Activated T-helper 2 cell treated with anti-CD3 and anti-CD28 coated beads, Interferon-gamma antibody, Interleukin-2, Interleukin-4, amounts not matched to agents 10 μg/mL and 5 μg/mL and 100 μg/mL, durations not matched to agents 14 hours and 24 hours and 36 hours (primary cell): ENCODE measurements around the gene ANAPC10. TPM values are rescaled to one million over a fixed set of nuclear protein-coding genes. Genes with fewer than 3 reads are reported as not detected.

Experiments
- DNase-seq: peaks from one replicate; pipeline ENCODE4 v3.0.0; 2021; ENCODE audit warnings: low spot score
- H3K27ac Mint-ChIP-seq: one replicate; pipeline ENCODE4 v1.8.0; 2021; ENCODE audit warnings: mixed read lengths
- H3K27me3 Mint-ChIP-seq: one replicate; pipeline ENCODE4 v1.8.0; 2021; ENCODE audit warnings: low read depth, mixed read lengths
- H3K36me3 Mint-ChIP-seq: one replicate; pipeline ENCODE4 v1.8.0; 2021; ENCODE audit warnings: low read depth, mixed read lengths
- H3K4me1 Mint-ChIP-seq: one replicate; pipeline ENCODE4 v1.8.0; 2021; ENCODE audit warnings: low read depth, mixed read lengths
- H3K4me3 Mint-ChIP-seq: one replicate; pipeline ENCODE4 v1.8.0; 2021; ENCODE audit warnings: low read depth, mild to moderate bottlenecking, moderate library complexity, mixed read lengths
- H3K9me3 Mint-ChIP-seq: one replicate; pipeline ENCODE4 v1.8.0; 2021; ENCODE audit warnings: mixed read lengths
- intact Hi-C: fragments of 100-400 bp; cut with micrococcal nuclease; formaldehyde crosslinking; loops from one replicate; pipeline ENCODE4 v1.15.1; 2023
- total RNA-seq: library from RNA; stranded (reverse); gene quantifications from 2 replicates; pipeline ENCODE4 v1.2.3, GENCODE V29; 2022

Gene ANAPC10
- total RNA-seq, 1 donor from 2014 or later, result 28.0 TPM

GRCh38 chr4:145099653-145100052 lies 1.7 kb upstream of the ANAPC10 start:
- Mint-ChIP-seq H3K4me1 (peaks cover 22% of the 10 kb centered on the region), H3K4me3 (peak overlapping the region; percentile 95), H3K36me3 (peaks cover 32% of the 10 kb centered on the region), H3K27me3 (no peaks in the 10 kb centered on the region), H3K9me3 (peaks cover 3% of the 10 kb centered on the region), H3K27ac (peak overlapping the region; percentile 65)
- intact Hi-C loops, result loop anchor here (2.0 to 10.0 kb wide), 4 partner anchors 383 to 835 kb away; partner anchors contain the start of genes MMAA and ZNF827
- no peak for DNase-seq

GRCh38 chr4:145098675-145099037 lies 660 bp upstream of the ANAPC10 start:
- Mint-ChIP-seq H3K9me3 (peaks cover 12% of the 10 kb centered on the region), H3K27ac (peak overlapping the region; percentile 99), H3K36me3 (peaks cover 38% of the 10 kb centered on the region), H3K4me1 (peaks cover 25% of the 10 kb centered on the region), H3K4me3 (peak overlapping the region; percentile 95), H3K27me3 (no peaks in the 10 kb centered on the region)
- intact Hi-C loops, result loop anchor here (1.0 to 10.0 kb wide), 9 partner anchors 22 to 1585 kb away; partner anchors contain the start of genes MMAA, OTUD4, SMARCA5 and ZNF827
- peak; percentile 37 for DNase-seq

- intact Hi-C loops, result loop anchor here (10.0 kb wide), 2 partner anchors 707 to 837 kb away; partner anchors contain the start of gene ZNF827
- H3K4me3 Mint-ChIP-seq, result peak overlapping the region; percentile 95
- H3K4me1 Mint-ChIP-seq, result peaks cover 25% of the 10 kb centered on the region
- peaks cover 17% of the 10 kb centered on the region for H3K9me3 Mint-ChIP-seq
- peak overlapping the region; percentile 99 for H3K27ac Mint-ChIP-seq
- H3K27me3 Mint-ChIP-seq, result no peaks in the 10 kb centered on the region
- DNase-seq, result no peak
- H3K36me3 Mint-ChIP-seq, result peaks cover 47% of the 10 kb centered on the region
Measured at GRCh38 chr4:145097331-145097820, 620 bp downstream of the ANAPC10 start.

GRCh38 chr4:145093638-145094037 lies 4.4 kb downstream of the ANAPC10 start:
- intact Hi-C loops, result loop anchor here (10.0 kb wide), 2 partner anchors 711 to 841 kb away; partner anchors contain the start of gene ZNF827
- H3K9me3 Mint-ChIP-seq, result peaks cover 17% of the 10 kb centered on the region
- no peak for DNase-seq
- H3K36me3 Mint-ChIP-seq, result peaks cover 68% of the 10 kb centered on the region
- H3K27ac Mint-ChIP-seq, result no peak overlapping the region
- peaks cover 36% of the 10 kb centered on the region for H3K4me1 Mint-ChIP-seq
- no peak overlapping the region for H3K4me3 Mint-ChIP-seq
- H3K27me3 Mint-ChIP-seq, result no peaks in the 10 kb centered on the region

- Mint-ChIP-seq H3K27ac (no peak overlapping the region), H3K4me3 (no peak overlapping the region), H3K4me1 (peaks cover 37% of the 10 kb centered on the region), H3K36me3 (peaks cover 84% of the 10 kb centered on the region), H3K27me3 (no peaks in the 10 kb centered on the region), H3K9me3 (peaks cover 17% of the 10 kb centered on the region)
- intact Hi-C loops, result loop anchor here (10.0 kb wide), 2 partner anchors 714 to 844 kb away; partner anchors contain the start of gene ZNF827
- no peak for DNase-seq
Measured at GRCh38 chr4:145090380-145090779, 7.6 kb downstream of the ANAPC10 start.

- no peak for DNase-seq
- H3K27ac Mint-ChIP-seq, result no peak overlapping the region
- H3K36me3 Mint-ChIP-seq, result peaks cover 59% of the 10 kb centered on the region
Measured at GRCh38 chr4:145083891-145084605, 13.9 kb downstream of the ANAPC10 start.

GRCh38 chr4:145081756-145082155 lies 16.2 kb downstream of the ANAPC10 start:
- Mint-ChIP-seq H3K4me3 (no peak overlapping the region), H3K36me3 (peaks cover 60% of the 10 kb centered on the region), H3K27ac (no peak overlapping the region), H3K27me3 (no peaks in the 10 kb centered on the region), H3K4me1 (peaks cover 21% of the 10 kb centered on the region), H3K9me3 (peaks cover 16% of the 10 kb centered on the region)
- intact Hi-C loops, result no loop called here
- DNase-seq, result no peak

More at GRCh38 chr4:145083891-145084605, 13.9 kb downstream of the ANAPC10 start:
- Mint-ChIP-seq H3K4me1 (peaks cover 22% of the 10 kb centered on the region), H3K27me3 (no peaks in the 10 kb centered on the region), H3K4me3 (no peak overlapping the region), H3K9me3 (no peaks in the 10 kb centered on the region)
- intact Hi-C loops, result no loop called here

GRCh38 chr4:145076469-145076855 lies 21.5 kb downstream of the ANAPC10 start:
- Mint-ChIP-seq H3K4me3 (peak overlapping the region; percentile 6), H3K27ac (peak overlapping the region; percentile 40), H3K27me3 (no peaks in the 10 kb centered on the region), H3K36me3 (peaks cover 57% of the 10 kb centered on the region), H3K4me1 (peaks cover 32% of the 10 kb centered on the region), H3K9me3 (peaks cover 16% of the 10 kb centered on the region)
- DNase-seq, result no peak
- intact Hi-C loops, result loop anchor here (1.0 kb wide), 1 partner anchor 22 kb away; the partner anchor contains the start of genes ABCE1 and ANAPC10

GRCh38 chr4:145075742-145076468 lies 22.1 kb downstream of the ANAPC10 start:
- Mint-ChIP-seq H3K27me3 (no peaks in the 10 kb centered on the region), H3K9me3 (peaks cover 16% of the 10 kb centered on the region), H3K4me3 (peak overlapping the region; percentile 6), H3K27ac (peak overlapping the region; percentile 40), H3K36me3 (peaks cover 56% of the 10 kb centered on the region), H3K4me1 (peaks cover 34% of the 10 kb centered on the region)
- intact Hi-C loops, result loop anchor here (1.0 kb wide), 1 partner anchor 22 kb away; the partner anchor contains the start of genes ABCE1 and ANAPC10
- no peak for DNase-seq

GRCh38 chr4:145071560-145071959 lies 26.4 kb downstream of the ANAPC10 start:
- peaks cover 36% of the 10 kb centered on the region for H3K36me3 Mint-ChIP-seq
- peaks cover 23% of the 10 kb centered on the region for H3K4me1 Mint-ChIP-seq
- DNase-seq, result no peak
- H3K27ac Mint-ChIP-seq, result no peak overlapping the region
- no peaks in the 10 kb centered on the region for H3K27me3 Mint-ChIP-seq
- no peak overlapping the region for H3K4me3 Mint-ChIP-seq
- intact Hi-C loops, result no loop called here
- no peaks in the 10 kb centered on the region for H3K9me3 Mint-ChIP-seq

- intact Hi-C loops, result loop anchor here (10.0 kb wide), 1 partner anchor 425 kb away; the partner anchor contains the start of gene HHIP
- Mint-ChIP-seq H3K9me3 (no peaks in the 10 kb centered on the region), H3K36me3 (peaks cover 25% of the 10 kb centered on the region), H3K4me3 (no peak overlapping the region), H3K27me3 (no peaks in the 10 kb centered on the region), H3K4me1 (peaks cover 15% of the 10 kb centered on the region), H3K27ac (no peak overlapping the region)
- DNase-seq, result no peak
Measured at GRCh38 chr4:145069361-145069760, 28.6 kb downstream of the ANAPC10 start.

- Mint-ChIP-seq H3K27me3 (no peaks in the 10 kb centered on the region), H3K4me1 (peaks cover 10% of the 10 kb centered on the region), H3K4me3 (no peak overlapping the region), H3K36me3 (peaks cover 29% of the 10 kb centered on the region), H3K27ac (no peak overlapping the region), H3K9me3 (no peaks in the 10 kb centered on the region)
- intact Hi-C loops, result loop anchor here (10.0 kb wide), 1 partner anchor 421 kb away; the partner anchor contains the start of gene HHIP
- no peak for DNase-seq
Measured at GRCh38 chr4:145066063-145066501, 31.9 kb downstream of the ANAPC10 start.
